ENCODE data around the gene IMMP2L. TPM values are rescaled to one million over a fixed set of nuclear protein-coding genes. Genes with fewer than 3 reads are reported as not detected.

The IMMP2L gene
- total and polyA plus RNA-seq, 2 of the 4 experiments (the other 2 are of a cell fraction) = 5.8 to 9.3 TPM

- Histone ChIP-seq H2BK120ac (ENCODE audit: low read depth, low read length) (no peak overlapping the region), H3K4ac (ENCODE audit: low read depth, low read length) (no peak overlapping the region), H2AK9ac (replicated peaks; ENCODE audit: low read depth, low read length, poor library complexity) (no peak overlapping the region), H3K4me1 (ENCODE audit: control insufficient read depth, insufficient read depth, low read length) (peaks cover 6% of the 10 kb centered on the region), H3K9me3 (ENCODE audit: control insufficient read depth, insufficient read depth, low read length) (no peaks in the 10 kb centered on the region), H3K9me1 (ENCODE audit: insufficient read depth, low read length) (no peaks in the 10 kb centered on the region), H3K4me2 (ENCODE audit: low read depth, low read length) (no peak overlapping the region), H3K27ac (ENCODE audit: insufficient read depth, low read length) (no peak overlapping the region), H2AFZ (replicated peaks; ENCODE audit: low read length, poor library complexity) (no peak overlapping the region), H3K14ac (replicated peaks; ENCODE audit: low read depth, low read length) (no peak overlapping the region), H3K79me1 (ENCODE audit: low read depth in 1 of 2, low read length in 2 of 2) (no peaks in the 10 kb centered on the region), H2BK5ac (ENCODE audit: low read depth, low read length, poor library complexity, severe bottlenecking) (no peak overlapping the region), H3K56ac (ENCODE audit: extremely low read depth, insufficient read depth, low read length) (no peak overlapping the region), H2AK5ac (ENCODE audit: low read depth, low read length) (no peak overlapping the region), H3K9ac (ENCODE audit: low read depth, low read length) (no peak overlapping the region), H2BK20ac (ENCODE audit: low read depth, low read length) (no peak overlapping the region), H2BK15ac (ENCODE audit: low read depth, low read length) (no peak overlapping the region), H4K5ac (ENCODE audit: low read depth, low read length) (no peak overlapping the region), H3K18ac (ENCODE audit: low read depth, low read length) (no peak overlapping the region), H4K8ac (ENCODE audit: low read depth in 2 of 2, low read length in 2 of 2) (no peak overlapping the region), H3K27me3 (ENCODE audit: control insufficient read depth, insufficient read depth, low read length) (no peaks in the 10 kb centered on the region), H3K23ac (ENCODE audit: low read depth, low read length) (no peak overlapping the region), H3K36me3 (ENCODE audit: control insufficient read depth, insufficient read depth, low read length) (no peaks in the 10 kb centered on the region), H4K20me1 (ENCODE audit: insufficient read depth, low read length) (no peaks in the 10 kb centered on the region), H4K91ac (ENCODE audit: insufficient read depth, low read depth, low read length) (no peak overlapping the region), H3K4me3 (ENCODE audit: insufficient read depth, low read depth, low read length) (no peak overlapping the region)
- in situ Hi-C loops (cut with MboI; ENCODE audit: low sequenced_read_pairs) (no loop called here), dilution Hi-C loops (cut with HindIII; ENCODE audit: low sequenced_read_pairs, unreplicated experiment) (no loop called here), intact Hi-C loops (cut with micrococcal nuclease) (no loop called here)
- CTCF ChIA-PET = interaction anchor here (0.6 kb wide), 1 partner anchor 90 kb away, joined by 3 read pairs; no protein-coding TSS in a partner anchor
- DNase-seq (no peak), ATAC-seq (ENCODE audit: low read depth) (no peak)
- TF ChIP-seq CEBPB (IDR thresholded peaks at IDR 0.05; ENCODE audit: low read depth, low read length) (no peak), NFE2L2 (IDR thresholded peaks at IDR 0.05; ENCODE audit: low read depth, low read length) (no peak)
- no CpG with 5 or more reads among the region's 2 CpGs for WGBS, 2 experiments (ENCODE audit: extremely low coverage in 2 of 2, insufficient read length in 1 of 2)
- BruUV-seq (replicated peaks) = no TSS peak
- POLR2A ChIA-PET (ENCODE audit: unreplicated experiment) = no interaction called here
Measured at GRCh38 chr7:111077001-111077400, 485.3 kb downstream of the IMMP2L start.
